GM23338 (cell line): ENCODE measurements around the gene DMBT1. TPM values are rescaled to one million over a fixed set of nuclear protein-coding genes. Genes with fewer than 3 reads are reported as not detected.

Source experiments
- ATAC-seq: fragments of 200-7000 bp; cut with Tn5 transposase; 3 replicates; pipeline ENCODE4 v1.9.1; 2020
- DNase-seq: peaks from one replicate; pipeline ENCODE4 v3.0.0-alpha.2; 2015; ENCODE audit warnings: low spot score
- H2AFZ ChIP-seq: fragments of 200-600 bp; sonication (generic); 2 replicates; pipeline ENCODE4 v1.8.0; 2016; ENCODE audit warnings: antibody characterized with exemption, mild to moderate bottlenecking, moderate library complexity
- H3F3A ChIP-seq: fragments of 200-600 bp; sonication (generic); replicated peaks from 2 replicates; pipeline ENCODE4 v1.8.0; 2017; ENCODE audit warnings: antibody characterized with exemption, mixed run types, low read depth
- H3K27ac ChIP-seq: fragments of 200-600 bp; sonication (generic); 2 replicates; pipeline ENCODE4 v1.6.1; 2016; ENCODE audit warnings: low read depth
- H3K27me3 ChIP-seq: fragments of 200-600 bp; sonication (generic); 2 replicates; pipeline ENCODE4 v1.8.0; 2016; ENCODE audit warnings: mild to moderate bottlenecking, mixed run types, moderate library complexity; ENCODE audit not compliant: insufficient read depth
- H3K36me3 ChIP-seq: fragments of 200-600 bp; sonication (generic); 2 replicates; pipeline ENCODE4 v1.8.0; 2016; ENCODE audit warnings: mild to moderate bottlenecking; ENCODE audit not compliant: insufficient read depth
- H3K4me1 ChIP-seq: fragments of 200-600 bp; sonication (generic); 2 replicates; pipeline ENCODE4 v1.8.0; 2016; ENCODE audit warnings: mild to moderate bottlenecking, moderate library complexity; ENCODE audit not compliant: insufficient read depth
- H3K4me2 ChIP-seq: fragments of 200-600 bp; sonication (generic); 2 replicates; pipeline ENCODE4 v1.7.1; 2017; ENCODE audit warnings: mixed run types
- H3K4me3 ChIP-seq: fragments of 200-600 bp; sonication (generic); 2 replicates; pipeline ENCODE4 v1.6.1; 2016; ENCODE audit warnings: mixed run types
- H3K79me2 ChIP-seq: fragments of 200-600 bp; sonication (generic); replicated peaks from 2 replicates; pipeline ENCODE4 v1.8.0; 2017; ENCODE audit warnings: mild to moderate bottlenecking; ENCODE audit not compliant: insufficient read depth
- H3K9me2 ChIP-seq: fragments of 200-600 bp; sonication (generic); 2 replicates; pipeline ENCODE4 v1.8.0; 2017; ENCODE audit not compliant: insufficient read depth
- H4K20me1 ChIP-seq: fragments of 200-600 bp; sonication (generic); replicated peaks from 2 replicates; pipeline ENCODE4 v1.8.0; 2017; ENCODE audit warnings: mild to moderate bottlenecking; ENCODE audit not compliant: insufficient read depth
- H3K27ac Mint-ChIP-seq: 2 replicates; pipeline ENCODE4 v1.8.0; 2020; ENCODE audit warnings: inconsistent platforms, mild to moderate bottlenecking, moderate library complexity, mixed read lengths
- H3K27me3 Mint-ChIP-seq: 3 replicates; pipeline ENCODE4 v1.8.0; 2022; ENCODE audit warnings: low read depth, mild to moderate bottlenecking, moderate library complexity, mixed read lengths, inconsistent platforms; ENCODE audit not compliant: insufficient read depth, poor library complexity
- H3K36me3 Mint-ChIP-seq: 3 replicates; pipeline ENCODE4 v1.8.0; 2021; ENCODE audit warnings: low read depth, mild to moderate bottlenecking, inconsistent platforms, moderate library complexity, mixed read lengths
- H3K4me1 Mint-ChIP-seq: 3 replicates; pipeline ENCODE4 v1.8.0; 2020; ENCODE audit warnings: mild to moderate bottlenecking, inconsistent platforms, mixed read lengths
- H3K4me3 Mint-ChIP-seq: 3 replicates; pipeline ENCODE4 v1.8.0; 2021; ENCODE audit warnings: moderate library complexity, mild to moderate bottlenecking, inconsistent platforms, mixed read lengths
- H3K9me3 Mint-ChIP-seq: 3 replicates; pipeline ENCODE4 v1.8.0; 2020; ENCODE audit warnings: moderate library complexity, mild to moderate bottlenecking, inconsistent platforms, mixed read lengths
- CREB1 ChIP-seq: fragments of 250-450 bp; sonication (Bioruptor Pico); IDR thresholded peaks from 2 replicates; pipeline ENCODE4 v1.5.0; 2020; ENCODE audit warnings: low read depth, mild to moderate bottlenecking, moderate library complexity
- CTCF ChIP-seq, 2 experiments: fragments of 200-600 bp in 1 of 2; sonication (generic) in 1 of 2; conservative IDR thresholded peaks; 2 replicates each; pipeline versions ENCODE4 v1.5.1 to v1.6.1; 2016 to 2017; ENCODE audit warnings: antibody characterized with exemption in 2 of 2, low read depth in 2 of 2, mild to moderate bottlenecking in 2 of 2, moderate library complexity in 1 of 2
- ETS1 ChIP-seq: IDR thresholded peaks from 2 replicates; pipeline ENCODE4 v1.6.1; 2016; ENCODE audit warnings: antibody characterized with exemption
- EZH2 ChIP-seq: fragments of 200-600 bp; sonication (generic); IDR thresholded peaks from one replicate; pipeline ENCODE4 v1.8.0; 2017; ENCODE audit warnings: antibody characterized with exemption, mild to moderate bottlenecking, low read depth; ENCODE audit not compliant: unreplicated experiment
- EZH2phosphoT487 ChIP-seq: fragments of 200-600 bp; sonication (generic); IDR thresholded peaks from one replicate; pipeline ENCODE4 v1.8.1; 2018; ENCODE audit warnings: antibody characterized with exemption; ENCODE audit not compliant: unreplicated experiment
- JUNB ChIP-seq: IDR thresholded peaks from one replicate; pipeline ENCODE4 v1.6.1; 2016; ENCODE audit warnings: antibody characterized with exemption; ENCODE audit not compliant: unreplicated experiment
- POLR2AphosphoS5 ChIP-seq: IDR thresholded peaks from 2 replicates; pipeline ENCODE4 v1.6.1; 2016; ENCODE audit warnings: antibody characterized with exemption, low read depth
- REST ChIP-seq: IDR thresholded peaks from one replicate; pipeline ENCODE4 v1.6.1; 2018; ENCODE audit warnings: antibody characterized with exemption; ENCODE audit not compliant: unreplicated experiment
- STAT1 ChIP-seq: IDR thresholded peaks from one replicate; pipeline ENCODE4 v1.6.1; 2016; ENCODE audit warnings: antibody characterized with exemption; ENCODE audit not compliant: unreplicated experiment
- ZNF114 ChIP-seq: fragments of 250-450 bp; sonication (Bioruptor Pico); IDR thresholded peaks from 2 replicates; pipeline ENCODE4 v1.5.0; 2020; ENCODE audit warnings: mild to moderate bottlenecking, moderate library complexity
- ZNF331 ChIP-seq: fragments of 250-450 bp; sonication (Bioruptor Pico); IDR thresholded peaks from 2 replicates; pipeline ENCODE4 v1.5.0; 2020; ENCODE audit warnings: low read depth, mild to moderate bottlenecking, moderate library complexity
- ZNF462 ChIP-seq: fragments of 250-450 bp; sonication (Bioruptor Pico); IDR thresholded peaks from 2 replicates; pipeline ENCODE4 v1.5.0; 2020; ENCODE audit warnings: mild to moderate bottlenecking, moderate library complexity
- polyA plus RNA-seq: library from polyadenylated mRNA; unstranded; fragments of >200 nt; fragmentation: Nextera tagmentation; extraction: Ambion mirVana; gene quantifications from 2 replicates; pipeline ENCODE4 v1.2.1, GENCODE V29; 2016
- total RNA-seq: library from RNA; depleted of rRNA; stranded (reverse); fragments of >200 nt; shearing (Covaris generic); gene quantifications from 2 replicates; pipeline ENCODE4 v1.2.3, GENCODE V29; 2014

The DMBT1 gene
- total and polyA plus RNA-seq, 2 experiments from 2014 or later: 0.03 to 0.05 TPM

- no peak for TF ChIP-seq ZNF462 (CRISPR knock-in tag)
- TF ChIP-seq JUNB: no peak
- no peak for TF ChIP-seq ZNF114
- TF ChIP-seq CTCF (conservative IDR thresholded peaks at IDR 0.05; ENCODE audit: low read depth in 2 of 2): no peak
- TF ChIP-seq CREB1 (CRISPR knock-in tag): no peak
- TF ChIP-seq STAT1: no peak
- no peak for TF ChIP-seq POLR2AphosphoS5
- no peak for TF ChIP-seq EZH2phosphoT487
These were observed 96.7 kb downstream of the DMBT1 start (continued) for GRCh38 chr10:122657255-122657654.

- no peak overlapping the region for H3K4me3 ChIP-seq
- no peaks in the 10 kb centered on the region for H3K27me3 ChIP-seq
- Mint-ChIP-seq H3K9me3 (no peaks in the 10 kb centered on the region), H3K4me1 (peaks cover 3% of the 10 kb centered on the region; the same call in 1 of the 3 replicates), H3K27ac (no peak overlapping the region), H3K27me3 (no peaks in the 10 kb centered on the region), H3K36me3 (no peaks in the 10 kb centered on the region), H3K4me3 (no peak overlapping the region)
- H3F3A ChIP-seq: no peaks in the 10 kb centered on the region
- DNase-seq (no peak), ATAC-seq (no peak)
- no peak overlapping the region for H2AFZ ChIP-seq
- H3K36me3 ChIP-seq: no peaks in the 10 kb centered on the region
- H3K4me1 ChIP-seq: no peaks in the 10 kb centered on the region
- no peak overlapping the region for H3K4me2 ChIP-seq
- peaks cover 18% of the 10 kb centered on the region; the same call in 1 of the 2 replicates for H3K9me2 ChIP-seq
- H3K79me2 ChIP-seq: no peaks in the 10 kb centered on the region
- no peak overlapping the region for H3K27ac ChIP-seq
- no peaks in the 10 kb centered on the region for H4K20me1 ChIP-seq
- TF ChIP-seq EZH2 (no peak), ETS1 (no peak), CREB1 (CRISPR knock-in tag) (no peak), REST (no peak), ZNF331 (no peak), POLR2AphosphoS5 (no peak), JUNB (no peak)
These were observed 97.2 kb downstream of the DMBT1 start for GRCh38 chr10:122657729-122658128.
